ENCODE results near the gene C2CD4A.

GRCh38 chr15:62093809-62094208 lies 27.0 kb downstream of the C2CD4A start:
- no peak for TF ChIP-seq HMG20A (CRISPR knock-in tag; conservative IDR thresholded peaks at IDR 0.05)
- TF ChIP-seq ZC3H11A (IDR thresholded peaks at IDR 0.05; ENCODE audit: low read depth, low read length) = no peak
- TF ChIP-seq TEAD1 (CRISPR knock-in tag; IDR thresholded peaks at IDR 0.05) = no peak
- no peak for TF ChIP-seq POLR2A (conservative IDR thresholded peaks at IDR 0.05)
- TF ChIP-seq ETV6 (IDR thresholded peaks at IDR 0.05; ENCODE audit: borderline replicate concordance in 1 of 2, low read depth in 2 of 2, low read length in 1 of 2) = no peak
- TF ChIP-seq ETV6 (CRISPR knock-in tag; IDR thresholded peaks at IDR 0.05; ENCODE audit: borderline replicate concordance) = no peak
- TF ChIP-seq CTCF (IDR thresholded peaks at IDR 0.05 in 2 of 3, conservative IDR thresholded peaks at IDR 0.05 in 1 of 3; ENCODE audit: insufficient read depth in 2 of 3, low read depth in 1 of 3, low read length in 3 of 3) = no peak
- TF ChIP-seq POLR2AphosphoS5 (IDR thresholded peaks at IDR 0.05; ENCODE audit: control insufficient read depth, insufficient read depth, low read depth, low read length) = no peak
- no peak for TF ChIP-seq TCF15 (CRISPR knock-in tag; IDR thresholded peaks at IDR 0.05)
- no peak for TF ChIP-seq TCF7 (IDR thresholded peaks at IDR 0.05; ENCODE audit: borderline replicate concordance)
- TF ChIP-seq RAD21 (CRISPR knock-in tag; conservative IDR thresholded peaks at IDR 0.05 in 1 of 2, IDR thresholded peaks at IDR 0.05 in 1 of 2) = no peak
- no peak for TF ChIP-seq FOXA3 (CRISPR knock-in tag; conservative IDR thresholded peaks at IDR 0.05 in 1 of 2, IDR thresholded peaks at IDR 0.05 in 1 of 2)
- TF ChIP-seq CBX8 (IDR thresholded peaks at IDR 0.05; ENCODE audit: borderline replicate concordance, extremely low read depth, low read depth, low read length, poor library complexity, severe bottlenecking) = no peak

Measured in K562 (cell line).